HPDE6-E6E7 (cell line): ENCODE measurements around the gene LRPAP1.

Source experiments
- DNase-seq: peaks from one replicate; pipeline ENCODE4 v3.0.0; 2011; ENCODE audit warnings: missing footprints; ENCODE audit errors: extremely low spot score

LRPAP1 gene

DNA sequence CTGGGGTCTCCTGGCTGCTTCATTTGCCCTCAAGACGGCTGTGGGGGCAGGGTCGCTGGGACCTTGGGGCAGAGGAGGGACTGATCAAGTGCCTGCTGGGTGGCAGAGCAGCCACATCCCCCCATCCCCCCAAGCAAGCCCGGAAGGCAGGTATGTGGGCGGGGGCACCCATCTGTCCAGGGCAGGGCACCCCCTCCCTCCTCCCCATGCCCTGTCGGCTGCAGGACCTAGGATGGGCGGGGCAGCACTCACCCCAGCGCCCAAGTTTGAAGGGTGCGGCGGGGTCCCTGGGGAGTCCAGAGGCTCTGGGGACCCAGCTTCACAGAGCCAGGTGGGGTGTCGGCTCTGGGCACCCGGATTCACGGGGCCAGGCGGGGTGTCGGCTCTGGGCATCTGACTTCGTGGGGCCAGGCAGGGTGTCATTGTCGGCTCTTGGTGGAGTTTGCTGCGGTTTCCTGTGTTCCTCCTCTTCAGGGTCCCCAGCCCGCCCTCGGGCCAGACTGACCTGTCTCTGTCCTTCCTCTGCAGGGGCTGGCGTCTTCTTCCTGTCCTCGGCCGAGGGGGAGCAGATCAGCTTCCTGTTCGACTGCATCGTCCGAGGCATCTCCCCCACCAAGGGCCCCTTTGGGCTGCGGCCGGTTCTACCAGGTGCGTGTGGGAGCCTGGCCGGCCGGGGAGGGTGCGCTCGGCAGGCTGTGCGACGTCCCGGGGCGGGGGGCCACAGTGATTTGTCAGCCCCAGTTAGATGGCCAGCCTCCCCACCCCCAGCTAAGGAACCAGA lies 47.0 kb downstream of the LRPAP1 start:
- no peak for DNase-seq

DNA sequence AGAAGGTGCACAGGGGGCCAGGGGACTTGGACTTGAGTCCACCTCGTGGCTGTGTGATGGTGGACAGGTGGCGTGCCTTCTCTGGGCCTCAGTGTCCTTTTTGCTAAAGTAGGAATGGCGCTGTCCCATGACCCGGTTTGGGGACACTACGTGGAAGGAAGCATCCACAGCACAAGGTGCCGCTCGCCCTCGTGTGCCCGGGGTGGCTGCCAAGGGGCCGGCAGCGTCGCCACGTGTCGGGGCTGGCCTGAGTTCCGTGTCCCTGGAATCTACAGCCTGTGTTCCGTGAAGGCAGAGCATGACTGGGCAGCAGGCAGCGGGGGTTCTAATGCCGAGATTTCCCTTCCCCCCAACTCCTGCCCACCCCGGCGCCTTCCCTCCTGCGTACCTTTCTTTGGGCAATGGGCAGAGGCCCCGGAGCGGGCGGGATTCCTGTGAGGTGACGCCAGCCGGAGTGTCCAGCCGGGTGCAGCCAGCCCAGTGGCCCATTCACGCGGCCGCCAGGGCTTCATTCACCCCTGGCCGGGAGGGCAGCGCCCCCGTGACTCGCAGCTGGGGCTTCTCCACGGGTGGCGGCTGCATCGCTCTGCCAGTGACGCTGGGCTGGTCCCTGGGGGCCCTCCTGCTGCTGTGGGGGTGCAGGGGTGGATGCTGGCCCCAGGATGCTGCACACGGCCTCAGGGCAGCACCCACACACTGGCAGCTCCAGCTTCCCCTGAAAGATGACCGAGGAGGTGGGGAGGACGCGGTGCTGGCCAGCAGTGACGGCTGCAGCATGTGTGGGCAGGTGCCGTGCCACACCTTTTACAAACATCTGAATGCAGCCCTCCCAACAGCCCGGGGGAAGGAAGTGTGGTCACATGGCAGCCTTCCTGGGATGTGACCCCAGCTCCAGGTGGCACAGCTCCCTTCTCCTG lies 47.9 kb downstream of the LRPAP1 start:
- DNase-seq, result peak; percentile 90

DNA sequence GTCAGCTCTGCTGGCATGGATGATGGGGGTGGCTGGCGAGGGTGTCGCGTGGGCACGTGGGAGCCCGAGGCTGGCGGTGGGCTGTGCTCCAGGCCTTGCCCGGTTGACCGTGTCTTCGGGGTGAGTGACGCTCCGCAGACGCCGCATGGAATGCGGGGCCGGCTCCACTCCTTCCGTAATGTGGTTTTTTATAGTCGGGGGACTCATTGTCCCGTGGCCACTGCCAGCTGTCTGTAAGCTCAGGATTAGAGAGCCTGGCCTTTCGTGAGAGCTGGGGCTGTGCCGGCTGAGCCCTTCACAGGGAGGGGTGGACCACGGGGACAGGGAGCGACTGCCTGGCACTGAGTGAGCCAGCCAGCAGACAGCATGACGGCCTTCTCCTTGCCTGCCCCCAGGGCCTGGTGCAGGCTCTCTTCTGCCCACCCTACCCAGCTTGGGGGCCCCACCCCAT lies 48.7 kb downstream of the LRPAP1 start:
- DNase-seq, result no peak

DNA sequence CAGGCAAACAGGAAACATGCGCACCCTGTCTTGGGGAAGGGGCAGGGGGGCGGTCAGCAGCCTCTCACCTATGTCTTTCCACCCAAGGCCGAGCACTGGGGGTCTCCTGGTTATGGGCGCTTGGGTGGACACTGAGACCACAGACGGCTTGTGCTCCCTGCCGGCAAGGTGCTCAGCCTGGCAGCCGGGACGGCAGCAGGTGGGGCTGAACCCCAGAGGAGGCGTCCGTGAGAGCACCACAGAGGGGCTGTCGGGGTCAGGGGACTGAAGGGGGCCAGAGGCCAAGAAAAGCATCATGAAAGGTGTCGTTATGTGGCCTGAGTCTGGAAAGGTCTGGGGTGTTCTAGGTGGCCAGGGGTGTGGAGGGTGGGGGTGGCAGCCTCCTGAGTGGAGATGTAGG lies 49.5 kb downstream of the LRPAP1 start:
- DNase-seq, result no peak

DNA sequence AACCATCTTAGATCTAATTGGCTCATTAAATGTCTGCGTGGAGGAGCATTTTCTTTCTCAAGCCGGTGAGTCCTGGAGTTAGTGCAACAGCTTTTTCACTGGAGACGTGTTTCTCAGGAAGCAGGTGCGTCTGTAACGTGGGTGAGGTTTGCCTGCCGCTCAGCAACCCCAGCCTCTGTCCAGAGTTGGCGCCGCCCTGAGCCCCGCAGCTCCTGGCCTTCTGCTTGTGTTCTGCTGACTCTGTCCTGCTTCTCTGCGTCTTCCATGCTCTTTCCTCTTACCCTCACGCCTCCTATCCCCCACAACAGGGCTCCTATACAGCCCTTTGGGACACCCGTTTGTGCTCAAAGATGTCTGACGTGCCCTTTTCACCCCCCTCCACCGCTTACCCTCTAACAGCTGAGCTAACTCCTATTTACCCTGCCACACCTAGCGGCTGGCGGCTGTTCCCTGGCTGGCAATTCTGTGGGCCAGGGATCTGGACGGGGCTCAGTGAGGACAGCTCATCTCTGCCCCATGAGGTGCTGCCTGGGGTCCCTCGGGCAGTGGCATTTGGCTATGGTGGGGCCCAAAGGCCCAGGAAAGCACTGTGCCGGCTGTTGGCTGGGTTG lies 50.3 kb downstream of the LRPAP1 start:
- DNase-seq, result no peak

DNA sequence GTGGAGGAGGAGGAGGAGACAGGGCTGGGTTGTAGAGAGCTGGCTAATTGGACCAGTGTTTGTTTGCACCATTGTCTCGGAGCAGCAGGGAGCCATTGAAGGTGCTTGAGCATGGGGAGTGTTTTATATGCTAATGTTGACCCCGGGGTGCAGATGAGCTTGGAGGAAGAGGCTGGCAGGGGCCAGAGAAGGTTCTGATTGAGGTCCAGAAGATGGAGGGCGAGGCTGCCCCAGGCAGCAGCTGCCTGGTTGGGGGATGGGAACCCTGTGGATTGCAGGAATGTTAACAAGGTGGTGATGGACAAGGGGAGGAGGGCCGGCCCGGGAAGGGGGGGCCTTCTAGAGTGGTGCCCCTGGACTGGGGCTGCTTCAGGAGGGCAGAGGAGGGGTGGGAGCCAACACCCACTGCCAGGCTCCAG lies 51.1 kb downstream of the LRPAP1 start:
- DNase-seq, result no peak

DNA sequence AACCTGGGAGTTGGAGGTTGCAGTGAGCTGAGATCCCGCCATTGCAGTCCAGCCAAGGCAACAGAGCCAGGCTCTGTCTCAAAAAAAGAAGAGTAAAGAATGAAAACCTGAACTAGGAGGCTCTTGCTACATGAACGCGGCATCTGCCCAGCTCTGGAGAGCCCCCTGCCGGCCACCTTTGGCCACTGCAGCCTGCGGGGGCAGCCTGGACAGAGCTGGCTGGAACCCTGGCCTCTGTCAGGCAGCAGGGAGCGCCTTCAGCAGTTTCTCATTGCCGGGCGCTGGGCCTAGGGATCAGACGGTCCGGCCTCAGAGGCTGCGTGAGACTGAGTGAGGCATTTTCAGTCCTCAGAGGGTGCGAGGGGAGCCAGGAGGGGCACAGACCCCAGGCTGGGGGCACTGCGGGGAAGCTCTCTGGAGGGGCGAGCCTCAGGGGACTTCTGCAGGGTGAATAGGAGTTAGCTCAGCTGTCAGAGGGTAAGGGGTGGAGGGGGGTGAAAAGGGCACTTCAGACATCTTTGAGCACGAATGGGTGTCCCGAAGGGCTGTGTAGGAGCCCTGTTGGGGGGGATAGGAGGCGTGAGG lies 51.6 kb downstream of the LRPAP1 start:
- peak; percentile 70 for DNase-seq

DNA sequence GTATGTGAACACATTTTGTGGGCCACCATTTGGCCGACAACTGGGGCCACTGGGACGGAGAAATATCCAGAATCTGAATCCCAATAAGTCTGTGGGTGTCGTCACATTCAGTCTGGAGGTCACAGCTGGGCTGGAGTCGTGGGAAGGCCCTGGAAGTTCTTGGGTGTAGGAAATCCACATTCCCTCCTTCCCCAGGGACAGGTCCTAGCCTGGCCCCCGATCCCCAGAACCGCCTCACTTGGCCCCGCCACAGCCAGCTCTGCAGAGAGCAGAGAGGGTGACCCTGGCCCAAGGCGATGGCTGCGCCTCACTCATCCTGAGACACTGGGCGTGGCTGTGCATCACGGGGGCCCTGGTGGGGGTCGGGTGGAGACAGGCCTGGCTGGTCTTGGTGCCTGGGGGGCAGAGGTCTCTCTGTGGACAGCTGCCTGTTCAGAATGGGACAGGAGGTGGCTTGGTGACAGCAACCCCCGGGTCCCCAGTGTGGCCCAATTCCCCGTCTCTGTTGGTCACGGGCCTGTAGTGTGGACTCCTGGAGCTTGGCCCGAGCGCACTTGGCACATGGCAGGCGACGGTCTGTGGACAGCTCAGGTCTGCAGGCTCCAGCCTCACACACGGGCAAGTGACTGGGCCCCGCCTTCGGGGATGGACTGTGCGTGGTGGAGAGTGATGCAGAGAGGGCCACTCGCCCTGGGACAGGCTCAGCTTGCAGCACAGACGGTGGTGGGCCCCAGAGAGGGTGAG lies 52.7 kb downstream of the LRPAP1 start:
- DNase-seq, result no peak

DNA sequence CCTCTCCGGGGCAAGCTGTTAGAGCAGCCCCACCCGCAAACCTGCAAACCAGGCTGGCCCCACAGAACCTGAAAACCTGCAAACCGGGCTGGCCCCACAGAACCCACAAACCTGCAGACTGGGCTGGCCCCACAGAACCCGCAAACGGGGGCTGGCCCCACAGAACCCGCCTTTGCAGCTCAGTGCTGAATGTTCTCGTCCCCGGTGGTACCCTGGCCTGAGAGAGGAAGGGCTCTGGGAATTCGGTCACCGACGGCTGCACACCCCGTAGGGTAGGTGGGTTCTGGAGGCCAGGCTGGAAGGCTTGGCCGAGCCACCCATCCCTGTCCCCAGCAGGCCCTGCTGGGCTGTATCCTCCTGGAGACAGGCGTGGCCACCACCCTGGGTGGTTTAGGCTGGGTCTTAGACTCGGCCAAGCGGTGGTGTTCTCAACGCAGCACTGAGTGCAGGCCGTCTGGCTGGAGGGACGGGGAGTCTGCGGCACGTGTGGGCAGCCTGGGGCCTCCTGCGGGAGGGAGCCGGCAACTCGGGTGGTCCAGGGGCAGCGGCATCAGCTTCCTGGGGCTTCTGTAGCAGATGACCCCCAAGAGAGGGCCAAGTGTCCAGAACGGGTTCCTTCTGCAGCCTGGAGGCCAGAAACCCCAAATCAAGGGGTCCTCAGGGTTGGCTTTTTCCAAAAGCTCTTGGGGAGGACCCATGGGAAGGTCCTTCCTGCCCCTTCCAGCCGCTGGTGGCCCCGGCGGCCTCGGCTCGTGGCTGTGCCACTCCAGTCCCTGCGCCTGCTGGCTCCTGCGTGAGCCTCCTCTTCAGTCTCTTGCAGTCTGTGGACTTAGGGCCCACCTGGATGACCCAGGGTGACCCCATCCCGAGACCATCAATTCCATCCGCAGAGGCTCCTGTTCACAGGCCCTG lies 53.5 kb downstream of the LRPAP1 start:
- no peak for DNase-seq

DNA sequence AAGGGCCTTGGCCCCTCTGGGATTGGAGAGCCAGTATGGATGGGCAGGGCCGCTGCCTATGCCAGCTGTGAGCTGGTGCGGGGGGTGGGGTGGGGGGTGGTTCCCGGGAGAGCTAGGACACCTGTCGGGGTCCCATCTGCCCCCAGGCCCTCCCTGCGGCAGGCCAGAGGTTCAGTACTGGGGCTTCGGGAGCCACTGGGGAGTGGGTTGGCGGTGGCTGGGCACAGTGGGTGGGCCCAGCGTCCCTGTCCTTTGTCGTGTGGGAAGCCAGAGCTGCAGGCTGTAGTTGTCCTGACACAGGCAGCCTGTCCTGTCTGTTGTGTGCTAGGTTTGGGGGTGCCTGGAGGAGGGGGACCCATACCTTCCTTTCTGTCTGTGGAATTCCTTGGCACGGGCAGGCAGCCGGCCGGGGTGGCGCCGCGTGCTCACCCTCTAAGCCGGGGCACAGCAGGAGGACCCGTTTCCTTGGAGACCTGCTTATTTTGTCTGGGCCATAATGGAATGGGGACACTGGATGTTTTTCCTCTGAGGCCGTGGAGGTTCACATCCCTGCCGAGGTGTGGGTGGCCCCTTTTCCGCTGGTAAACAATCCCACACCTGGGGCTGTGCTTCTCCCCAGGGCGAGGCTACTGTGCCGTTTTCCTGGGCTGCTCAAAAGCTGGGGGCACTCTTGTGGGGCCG lies 54.3 kb downstream of the LRPAP1 start:
- no peak for DNase-seq

DNA sequence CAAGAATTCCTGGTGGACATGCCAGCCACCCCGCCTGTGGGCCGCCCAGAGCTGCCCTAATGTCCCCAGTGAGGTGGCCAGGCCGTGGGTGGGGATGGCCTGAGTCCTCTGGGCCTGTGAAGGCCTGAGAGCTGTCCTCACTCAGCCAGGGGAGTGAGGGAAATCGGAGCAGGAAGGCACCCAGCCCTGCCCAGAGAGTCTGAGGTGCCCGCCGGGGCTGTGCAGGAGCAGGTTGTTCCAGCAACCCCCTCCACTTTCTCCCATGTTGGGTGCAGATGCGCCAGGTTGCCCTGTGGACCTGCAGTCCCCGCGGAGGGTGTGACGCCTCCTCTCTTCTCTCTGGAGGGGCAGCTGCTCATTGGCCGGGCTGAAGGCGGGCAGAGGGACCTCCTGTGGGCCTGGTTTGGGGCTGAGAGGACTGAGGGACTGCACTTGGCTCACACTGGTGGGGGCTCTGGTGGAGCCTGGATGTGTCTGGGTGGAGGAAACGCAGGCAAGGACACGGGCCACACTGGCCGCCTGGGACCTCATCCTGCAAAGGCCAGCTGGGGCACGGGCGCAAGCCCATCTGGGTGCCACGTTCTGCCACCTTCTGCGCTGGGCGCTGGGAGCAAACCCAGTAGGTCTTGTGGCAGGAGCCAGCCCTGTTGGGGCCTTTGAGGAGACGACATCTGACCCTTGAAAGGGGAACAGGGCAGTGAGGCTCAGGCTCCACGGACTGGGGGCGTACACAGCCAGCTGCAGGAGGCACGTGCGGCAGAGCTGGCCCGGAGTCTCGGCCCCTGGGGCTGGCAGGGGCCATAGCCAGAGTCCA lies 55.1 kb downstream of the LRPAP1 start:
- no peak for DNase-seq

DNA sequence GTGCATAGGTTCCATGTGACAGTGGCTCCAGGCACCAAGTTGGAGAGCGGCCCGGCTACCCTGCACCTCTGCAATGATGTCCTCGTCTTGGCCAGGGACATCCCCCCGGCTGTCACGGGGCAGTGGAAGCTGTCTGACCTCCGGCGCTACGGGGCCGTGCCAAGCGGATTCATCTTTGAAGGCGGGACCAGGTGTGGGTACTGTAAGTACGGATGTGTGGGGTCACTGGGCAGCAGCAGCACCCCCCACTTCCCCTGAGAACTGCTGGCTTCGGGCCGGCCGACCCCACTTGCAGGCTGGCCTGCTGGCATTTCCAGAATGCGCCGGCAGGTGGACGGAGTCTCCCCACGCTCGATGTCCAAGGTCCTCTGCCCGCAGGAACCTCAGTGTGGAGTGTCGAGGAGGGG lies 55.9 kb downstream of the LRPAP1 start:
- DNase-seq, result no peak

DNA sequence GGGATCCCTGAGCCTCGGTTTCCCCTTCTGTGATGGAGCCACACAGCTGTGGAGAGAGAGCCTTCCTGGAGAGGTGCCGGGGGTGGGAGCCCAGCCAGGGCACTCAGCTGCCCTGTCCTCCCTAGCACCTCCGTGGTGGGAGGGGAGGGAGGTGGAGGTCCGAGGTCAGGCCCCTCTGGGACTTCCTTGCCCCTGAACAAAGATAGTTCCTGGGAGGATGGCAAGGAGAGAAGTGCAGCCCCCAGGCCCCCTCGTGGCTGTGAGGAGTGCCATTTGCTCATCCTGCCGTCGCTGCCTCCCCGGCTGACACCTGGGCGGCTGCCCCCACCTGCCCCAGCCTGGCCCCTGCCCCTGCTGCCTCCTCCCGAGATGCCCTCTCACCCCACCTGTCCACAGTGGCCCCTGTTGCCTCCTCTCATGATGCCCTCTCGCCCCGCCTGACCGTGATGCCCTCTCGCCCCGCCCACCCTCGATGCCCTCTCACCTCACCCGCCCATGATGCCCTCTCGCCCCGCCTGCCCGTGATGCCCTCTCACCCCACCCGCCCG lies 56.4 kb downstream of the LRPAP1 start:
- DNase-seq, result no peak

DNA sequence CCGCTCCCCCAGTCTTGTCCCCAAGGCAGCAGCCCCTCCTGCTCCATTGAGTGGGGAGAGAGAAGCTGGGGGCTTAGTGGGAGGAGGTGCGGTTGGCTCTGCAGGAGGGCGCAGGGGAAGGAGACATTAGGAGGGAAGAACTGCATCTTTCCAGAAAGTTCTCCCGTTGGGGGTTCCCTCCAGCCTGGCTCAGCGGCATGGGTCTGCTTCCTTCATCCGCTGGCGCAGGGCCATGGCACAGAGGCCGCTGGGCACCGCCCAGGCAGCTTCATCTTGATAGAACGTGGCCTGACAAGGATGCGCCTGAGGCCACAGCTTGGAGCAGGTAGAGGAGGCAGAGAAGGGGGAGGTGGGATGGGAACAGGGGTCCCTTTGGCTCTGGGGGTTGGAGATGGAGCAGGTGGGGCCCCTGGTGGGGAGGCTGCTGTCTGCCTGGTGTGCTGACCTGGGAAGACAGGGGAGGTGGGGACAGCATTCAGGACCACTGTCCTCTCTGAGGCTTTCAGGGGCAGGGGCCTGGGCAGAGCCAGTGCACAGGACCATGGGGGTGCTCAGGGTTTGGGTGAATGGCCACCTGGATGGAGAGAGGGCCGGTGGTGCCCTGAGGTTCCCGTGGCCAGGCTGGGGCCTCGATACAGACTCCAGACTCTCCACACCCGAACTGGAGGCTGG lies 57.0 kb downstream of the LRPAP1 start:
- DNase-seq, result no peak

DNA sequence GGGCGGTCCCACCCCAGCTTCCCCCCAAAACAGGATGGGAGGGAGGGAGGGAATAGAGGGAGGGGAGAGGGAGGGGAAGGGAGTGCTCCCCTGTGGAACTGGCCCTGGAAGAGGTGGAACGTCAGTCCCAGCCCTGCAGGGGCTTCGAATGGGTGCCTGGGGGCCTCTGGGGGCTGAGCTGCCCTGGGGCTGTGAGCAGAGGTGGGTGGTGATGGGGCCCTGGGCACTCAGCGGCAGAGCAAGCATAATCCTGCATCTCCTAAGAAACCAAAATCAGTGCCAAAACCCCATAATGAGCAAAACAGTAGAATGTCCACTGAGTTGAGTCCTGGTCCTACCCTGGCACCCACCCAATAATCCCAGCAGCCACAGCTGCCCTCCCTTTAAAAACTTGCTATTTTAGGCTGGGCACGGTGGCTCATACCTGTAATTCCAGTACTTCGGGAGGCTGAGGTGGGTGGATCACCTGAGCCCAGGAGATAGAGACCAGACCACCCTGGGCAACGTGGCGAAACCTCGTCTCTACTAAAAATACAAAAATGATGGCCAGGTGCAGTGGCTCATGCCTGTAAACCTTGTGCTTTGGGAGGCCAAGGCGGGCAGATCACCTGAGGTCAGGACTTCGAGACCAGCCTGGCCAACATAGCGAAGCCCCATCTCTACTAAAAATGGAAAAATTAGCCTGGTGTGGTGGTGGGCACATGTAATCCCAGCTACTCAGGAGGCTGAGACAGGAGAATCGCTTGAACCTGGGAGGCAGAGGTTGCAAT lies 58.0 kb downstream of the LRPAP1 start:
- DNase-seq, result no peak

DNA sequence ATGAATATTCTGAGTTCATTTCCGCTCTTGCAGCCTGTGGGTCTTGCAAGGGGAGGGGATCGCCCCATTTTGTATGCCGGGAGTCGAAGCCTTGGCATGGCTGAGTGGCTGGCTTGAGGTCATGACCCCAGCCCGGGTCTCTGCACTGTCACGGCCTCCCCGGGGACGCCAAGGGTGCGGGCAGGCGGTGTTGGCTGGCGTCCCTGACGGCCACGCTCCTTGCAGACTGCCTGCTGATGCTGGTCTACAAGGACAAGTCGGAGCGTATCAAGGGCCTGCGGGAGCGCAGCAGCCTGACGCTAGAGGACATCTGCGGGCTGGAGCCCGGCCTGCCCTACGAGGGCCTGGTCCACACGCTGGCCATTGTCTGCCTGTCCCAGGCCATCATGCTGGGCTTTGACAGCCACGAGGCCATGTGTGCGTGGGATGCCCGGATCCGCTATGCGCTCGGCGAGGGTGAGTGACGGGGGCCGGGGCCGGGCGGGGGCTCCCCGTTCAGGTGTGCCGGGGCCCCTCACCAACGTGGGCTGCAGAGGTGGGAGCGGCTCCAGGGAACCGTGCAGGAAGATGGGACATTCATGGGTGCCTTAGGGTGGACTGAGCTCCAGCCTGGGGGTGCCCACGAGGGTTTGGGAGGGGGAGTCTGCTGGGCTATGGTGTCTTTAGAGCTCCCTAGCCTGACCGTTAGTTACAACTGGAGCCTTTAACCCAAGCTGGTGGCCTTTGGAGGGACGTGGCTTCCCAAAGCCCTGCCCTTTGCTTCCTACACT lies 58.9 kb downstream of the LRPAP1 start:
- DNase-seq, result no peak
